Activated CD4-positive, CD25-positive, alpha-beta regulatory T cell treated with anti-CD3 and anti-CD28 coated beads, Interleukin-2, amount 50 U/mL, for 16 hours (primary cell): ENCODE results near the gene LRRC27.
"Not testable (repeated sequence)": the region's sequence is repeated elsewhere in the genome, so short reads cannot be mapped to it uniquely, and the experiment has no call there.

Experiments used
- DNase-seq: peaks from one replicate; pipeline ENCODE4 v3.0.0-alpha.2; 2020; ENCODE audit warnings: low read depth, low spot score

LRRC27 gene

DNA sequence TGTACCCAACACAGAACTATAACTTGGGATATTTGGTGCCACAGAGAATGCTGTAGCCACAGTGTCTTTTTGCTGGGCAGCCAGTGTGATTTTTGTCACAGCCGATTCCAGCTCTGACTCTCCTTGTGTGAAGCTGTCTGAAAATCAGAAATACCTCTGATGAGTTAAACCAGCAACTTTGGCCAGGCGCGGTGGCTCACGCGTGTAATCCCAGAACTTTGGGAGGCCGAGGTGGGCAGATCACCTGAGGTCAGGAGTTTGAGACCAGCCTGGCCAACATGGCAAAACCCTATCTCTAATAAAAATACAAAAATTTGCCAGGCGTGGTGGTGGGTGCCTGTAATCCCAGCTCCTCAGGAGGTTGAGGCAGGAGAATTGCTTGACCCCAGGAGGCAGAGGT lies 5.9 kb downstream of the LRRC27 start:
- DNase-seq = not testable (repeated sequence)

DNA sequence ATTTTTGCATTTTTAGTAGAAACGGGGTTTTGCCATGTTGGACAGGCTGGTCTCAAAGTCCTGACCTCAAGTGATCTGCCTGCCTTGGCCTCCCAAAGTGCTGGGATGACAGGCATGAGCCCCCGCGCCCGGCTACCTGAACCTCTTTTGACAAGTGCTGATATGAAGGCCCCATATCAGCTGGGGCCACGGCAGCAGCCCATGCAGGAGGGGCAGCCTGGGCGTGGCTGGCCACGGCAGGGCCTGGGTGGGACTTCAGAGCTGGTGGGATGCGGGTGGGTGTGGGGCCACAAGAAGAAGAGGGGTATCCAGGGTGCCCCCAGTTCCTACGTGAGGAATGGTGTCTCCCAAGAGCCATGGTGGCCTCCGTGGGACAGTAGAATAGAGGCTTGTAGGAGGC lies 6.9 kb downstream of the LRRC27 start:
- DNase-seq = no peak

DNA sequence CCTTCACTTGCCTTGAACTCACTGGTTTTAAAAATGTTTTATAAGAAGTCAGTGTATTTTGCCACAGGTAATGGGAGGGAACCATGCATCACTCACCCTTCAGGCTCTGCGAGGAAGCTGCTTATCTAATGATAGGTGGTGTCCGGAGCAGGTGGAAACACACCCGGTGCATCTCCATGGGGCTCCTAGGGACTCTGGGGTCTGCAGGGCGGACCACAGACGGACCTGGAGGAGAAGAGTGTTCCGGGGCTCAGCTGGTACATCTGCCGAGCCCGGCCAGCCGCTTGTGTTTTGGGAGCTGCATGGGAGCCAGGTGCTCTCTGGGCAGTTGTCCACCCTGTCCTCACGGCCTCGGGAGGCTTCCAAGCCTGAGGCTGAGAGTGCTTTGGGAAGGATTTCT lies 7.3 kb downstream of the LRRC27 start:
- DNase-seq = no peak

- DNase-seq = no peak
Measured at GRCh38 chr10:132341017-132341416, 9.0 kb downstream of the LRRC27 start.

- DNase-seq = no peak
Measured at GRCh38 chr10:132341781-132342180, 9.8 kb downstream of the LRRC27 start.

GRCh38 chr10:132342553-132342952 lies 10.6 kb downstream of the LRRC27 start:
- DNase-seq = no peak

GRCh38 chr10:132344386-132344785 lies 12.4 kb downstream of the LRRC27 start:
- no peak for DNase-seq

DNA sequence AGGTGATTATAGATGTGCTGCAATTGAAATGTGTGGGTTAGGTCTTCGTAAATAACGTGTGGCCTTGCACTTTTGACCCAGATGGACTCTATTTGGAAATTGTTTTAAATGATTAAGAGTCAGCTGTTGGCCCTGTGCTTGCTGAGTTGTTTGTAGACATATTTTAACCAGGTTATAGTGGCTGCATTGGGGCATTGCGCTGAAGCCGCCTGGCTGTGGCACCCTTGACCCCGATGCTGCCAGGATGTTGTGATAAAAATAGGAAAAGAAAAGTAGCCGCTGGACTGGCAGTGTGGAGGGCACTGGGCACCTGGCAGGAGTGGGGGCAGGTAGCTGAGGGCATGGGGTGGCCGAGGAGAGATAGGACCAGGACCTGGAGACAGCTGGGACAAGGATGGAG lies 13.4 kb downstream of the LRRC27 start:
- DNase-seq = no peak

DNA sequence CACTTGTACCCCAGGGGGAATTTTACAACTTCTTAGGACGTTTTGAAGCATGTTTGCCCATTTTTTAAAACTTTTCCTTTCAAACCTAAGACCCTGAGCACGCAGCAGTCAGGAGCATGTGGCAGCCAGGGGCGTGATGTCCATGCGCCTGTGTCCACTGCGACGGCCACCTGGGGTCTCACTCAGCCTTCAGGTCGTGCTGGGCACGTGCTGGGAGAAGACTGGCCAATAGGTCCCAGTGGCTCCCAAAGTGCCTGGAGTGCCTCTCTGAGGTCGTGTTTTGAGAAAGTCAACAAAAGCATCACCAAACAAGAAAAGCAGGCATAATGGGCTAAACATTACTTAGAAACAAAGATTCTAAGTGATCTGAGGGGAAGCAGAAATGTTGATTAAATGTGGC lies 14.8 kb downstream of the LRRC27 start:
- DNase-seq = no peak

DNA sequence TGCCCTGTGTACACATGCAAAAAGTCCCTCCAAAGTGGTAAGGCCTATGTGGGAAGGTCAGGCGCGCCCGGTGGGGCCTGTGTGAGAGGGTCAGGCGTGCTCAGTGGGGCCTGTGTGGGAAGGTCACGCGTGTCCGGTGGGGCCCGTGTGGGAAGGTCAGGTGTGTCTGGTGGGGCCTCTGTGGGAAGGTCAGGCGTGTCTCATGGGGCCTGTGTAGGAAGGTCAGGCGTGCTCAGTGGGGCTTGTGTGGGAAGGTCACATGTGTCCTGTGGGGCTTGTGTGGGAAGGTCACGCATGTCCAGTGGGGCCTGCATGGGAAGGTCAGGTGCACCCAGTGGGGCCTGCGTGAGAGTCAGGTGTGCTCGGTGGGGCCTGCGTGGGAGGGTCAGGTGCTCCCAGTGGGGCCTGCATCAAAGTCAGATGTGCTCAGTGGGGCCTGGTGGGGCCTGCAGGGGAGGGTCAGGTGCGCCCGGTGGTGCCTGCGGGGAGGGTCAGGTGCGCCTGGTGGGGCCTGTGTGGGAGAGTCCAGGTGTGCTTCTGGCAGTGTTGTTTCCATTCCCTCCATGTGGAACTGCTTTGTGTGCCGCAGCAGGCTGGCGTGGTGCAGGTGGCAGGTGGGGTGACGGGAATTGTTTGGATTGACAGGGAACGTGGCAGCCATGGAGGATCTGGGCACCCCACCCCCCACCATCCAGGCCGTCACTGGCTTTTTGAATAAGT lies 15.4 kb downstream of the LRRC27 start:
- no peak for DNase-seq

- no peak for DNase-seq
Measured at GRCh38 chr10:132347931-132348267, 15.9 kb downstream of the LRRC27 start.

GRCh38 chr10:132349766-132350165 lies 17.8 kb downstream of the LRRC27 start:
- no peak for DNase-seq

DNA sequence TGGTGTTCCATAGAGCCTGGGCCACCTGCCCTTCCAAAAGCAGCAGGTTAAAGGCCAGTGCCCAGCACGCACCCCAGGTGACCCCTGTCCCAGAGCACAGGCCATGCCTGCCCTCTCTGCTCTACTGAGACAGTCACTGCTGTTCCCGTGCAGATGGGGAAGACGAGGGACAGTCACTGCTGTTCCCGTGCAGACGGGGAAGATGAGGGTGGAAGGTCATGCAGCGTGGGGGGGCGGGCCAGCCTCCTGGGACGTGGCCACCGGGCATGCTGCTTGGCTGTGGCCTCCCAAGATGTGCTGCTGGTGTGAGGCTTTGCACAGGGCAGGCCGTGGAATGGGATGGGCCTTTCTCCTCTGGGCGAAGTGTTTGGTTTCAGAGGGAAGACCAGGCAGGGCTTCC lies 18.4 kb downstream of the LRRC27 start:
- no peak for DNase-seq

DNA sequence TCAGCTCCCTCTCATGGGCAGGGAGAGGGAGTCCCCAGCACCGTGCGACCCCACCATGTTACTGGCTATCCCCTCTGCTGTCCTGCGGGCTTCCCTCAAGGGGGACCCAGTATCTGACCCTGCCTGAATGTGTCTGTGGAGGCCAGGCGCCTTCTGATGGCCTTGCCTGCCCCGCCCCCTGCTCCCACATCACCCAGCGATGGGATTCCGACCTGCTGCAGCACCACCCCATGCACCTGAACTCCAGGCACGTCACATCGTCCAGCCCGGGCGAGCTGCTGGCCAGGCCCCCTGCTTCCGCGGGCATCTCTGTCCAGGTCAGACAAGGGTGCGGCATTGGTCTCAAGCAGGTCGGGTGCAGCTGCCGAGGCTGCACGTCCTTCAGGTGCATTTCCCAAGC lies 19.0 kb downstream of the LRRC27 start:
- no peak for DNase-seq

GRCh38 chr10:132351611-132352010 lies 19.6 kb downstream of the LRRC27 start:
- DNase-seq = no peak

GRCh38 chr10:132352462-132353308 lies 20.7 kb downstream of the LRRC27 start:
- peak; percentile 40 for DNase-seq

DNA sequence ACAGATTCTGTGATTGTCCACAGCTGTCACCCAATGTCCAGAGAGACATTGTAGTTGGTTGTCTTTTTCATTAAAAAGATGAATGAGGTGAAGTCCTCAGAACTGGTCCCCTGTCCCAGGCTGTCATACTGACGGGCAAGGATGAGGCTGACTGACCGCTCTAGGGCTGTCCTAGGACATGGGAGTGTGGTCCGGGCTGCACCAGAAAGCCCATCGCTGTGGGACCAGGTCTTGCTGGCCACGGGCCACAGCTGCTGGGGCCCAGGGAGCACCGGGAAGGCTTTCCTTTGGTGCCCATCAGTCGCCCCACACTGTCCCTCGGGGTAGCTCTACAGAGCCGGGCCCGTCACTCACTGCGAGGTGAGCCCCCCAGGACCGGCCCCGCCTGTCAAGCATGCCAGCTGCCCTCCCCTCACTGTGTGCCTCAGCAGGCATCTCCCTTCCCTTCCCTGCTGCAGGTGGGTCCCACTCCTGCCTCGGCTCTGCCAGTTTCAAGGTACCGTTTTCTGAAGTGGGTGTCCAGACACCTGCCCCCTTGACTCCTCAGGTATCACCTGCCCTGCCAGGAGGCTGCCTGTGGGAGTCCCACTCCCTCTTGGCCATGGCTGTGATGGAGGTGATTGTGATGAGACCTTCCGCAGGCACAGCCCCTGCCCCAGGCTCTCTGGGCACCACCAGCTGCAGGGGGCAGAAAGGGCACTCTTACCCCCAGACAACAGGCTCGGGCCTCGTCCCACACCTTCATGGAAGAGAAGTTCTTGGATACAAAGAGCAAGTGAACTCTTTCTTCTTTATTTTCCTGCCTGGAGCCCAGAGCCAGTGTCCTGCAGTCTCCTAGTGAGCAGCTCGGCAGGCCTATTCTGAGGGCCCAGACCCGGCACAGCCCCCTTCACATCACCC lies 21.7 kb downstream of the LRRC27 start:
- no peak for DNase-seq

- no peak for DNase-seq
Measured at GRCh38 chr10:132354356-132355094, 22.5 kb downstream of the LRRC27 start.

- no peak for DNase-seq
Measured at GRCh38 chr10:132355297-132355696, 23.3 kb downstream of the LRRC27 start.

DNA sequence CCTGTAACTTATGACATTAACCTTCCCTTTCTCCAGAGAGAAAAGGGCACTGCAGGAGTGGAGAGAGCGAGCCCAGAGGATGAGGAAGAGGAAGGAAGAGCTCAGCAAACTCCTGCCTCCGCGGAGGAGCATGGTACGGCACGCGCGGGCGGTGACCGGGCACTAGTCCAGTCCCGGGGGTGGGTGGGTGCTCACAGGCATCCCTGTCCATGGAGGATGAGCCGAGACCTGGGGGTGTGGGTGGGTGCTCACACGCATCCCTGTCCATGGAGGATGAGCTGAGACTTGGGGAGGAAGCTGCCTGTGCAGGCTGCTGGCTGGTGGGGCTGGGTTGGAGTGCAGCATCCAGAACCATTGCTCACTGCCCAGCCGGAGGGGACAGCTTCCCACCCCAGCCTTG lies 23.8 kb downstream of the LRRC27 start:
- no peak for DNase-seq

GRCh38 chr10:132356621-132357195 lies 24.7 kb downstream of the LRRC27 start:
- no peak for DNase-seq
